PC-9 (cell line): ENCODE measurements around the gene FGFR3. TPM values are rescaled to one million over a fixed set of nuclear protein-coding genes. Genes with fewer than 3 reads are reported as not detected.

Experiments used
- BruUV-seq: library from RNA; stranded (reverse); fragments of 400-500 nt; replicated peaks from 2 replicates; lab custom pipeline; 2021; lab: Mats Ljungman, UMichigan
- CTCF ChIA-PET: fragments of 300-600 bp; sonication (Branson Sonifier 250); formaldehyde crosslinking; loops from one replicate; lab custom pipeline; 2022; ENCODE audit warnings: antibody characterized with exemption; lab: Charles Lee
- POLR2A ChIA-PET: fragments of 300-600 bp; sonication (Branson Sonifier 250); formaldehyde crosslinking; loops from one replicate; lab custom pipeline; 2022; ENCODE audit warnings: antibody characterized with exemption; ENCODE audit not compliant: unreplicated experiment; lab: Charles Lee
- DNase-seq, 2 experiments: peaks; one replicate each; pipeline versions ENCODE4 v3.0.0 to v3.0.0-alpha.2; 2015 to 2022; ENCODE audit warnings: mixed read lengths in 1 of 2
- H2AFZ ChIP-seq: fragments of 200-600 bp; sonication (generic); 2 replicates; pipeline ENCODE4 v1.8.1; 2017; ENCODE audit warnings: antibody characterized with exemption
- H3F3A ChIP-seq: fragments of 200-600 bp; sonication (generic); 2 replicates; pipeline ENCODE4 v1.8.1; 2017; ENCODE audit warnings: antibody characterized with exemption, mild to moderate bottlenecking, low read depth; ENCODE audit not compliant: insufficient read depth
- H3K27ac ChIP-seq: fragments of 200-600 bp; sonication (generic); 2 replicates; pipeline ENCODE4 v1.6.1; 2016; ENCODE audit warnings: mixed run types
- H3K27me3 ChIP-seq: fragments of 200-600 bp; sonication (generic); 2 replicates; pipeline ENCODE4 v1.6.1; 2016; ENCODE audit warnings: low read depth, mixed run types; ENCODE audit not compliant: insufficient read depth
- H3K36me3 ChIP-seq: fragments of 200-600 bp; sonication (generic); 2 replicates; pipeline ENCODE4 v1.6.1; 2016; ENCODE audit warnings: low read depth, mixed run types
- H3K4me1 ChIP-seq: fragments of 200-600 bp; sonication (generic); replicated peaks from 2 replicates; pipeline ENCODE4 v1.6.1; 2016; ENCODE audit warnings: mixed run types; ENCODE audit not compliant: insufficient read depth
- H3K4me2 ChIP-seq: fragments of 200-600 bp; sonication (generic); 2 replicates; pipeline ENCODE4 v1.6.1; 2017; ENCODE audit warnings: mixed run types
- H3K4me3 ChIP-seq: fragments of 200-600 bp; sonication (generic); 2 replicates; pipeline ENCODE4 v1.6.1; 2016; ENCODE audit warnings: mixed run types
- H3K79me2 ChIP-seq: fragments of 200-600 bp; sonication (generic); 2 replicates; pipeline ENCODE4 v1.6.1; 2017; ENCODE audit warnings: low read depth, mixed run types
- H3K9me2 ChIP-seq: fragments of 200-600 bp; sonication (generic); 2 replicates; pipeline ENCODE4 v1.8.1; 2017; ENCODE audit warnings: mild to moderate bottlenecking; ENCODE audit not compliant: insufficient read depth
- H3K9me3 ChIP-seq: fragments of 200-600 bp; sonication (generic); 2 replicates; pipeline ENCODE4 v1.8.1; 2016; ENCODE audit warnings: low read depth; ENCODE audit not compliant: insufficient read depth
- H4K20me1 ChIP-seq: fragments of 200-600 bp; sonication (generic); 2 replicates; pipeline ENCODE4 v1.8.1; 2017; ENCODE audit not compliant: insufficient read depth
- EZH2 ChIP-seq: fragments of 200-600 bp; sonication (generic); IDR thresholded peaks from 2 replicates; pipeline ENCODE4 v1.8.0; 2017; ENCODE audit warnings: antibody characterized with exemption, low read depth
- intact Hi-C: fragments of 100-400 bp; cut with micrococcal nuclease; formaldehyde crosslinking; loops from one replicate; pipeline ENCODE4 v1.10.0; 2022; ENCODE audit not compliant: unreplicated experiment
- total RNA-seq: library from RNA; stranded (reverse); gene quantifications from 2 replicates; pipeline ENCODE4 v1.2.3, GENCODE V29; 2021
- TF ChIP-seq, protein P1 (sequence below): fragments of 200-600 bp; sonication (generic); conservative IDR thresholded peaks from 2 replicates; pipeline ENCODE4 v1.6.1; 2017; ENCODE audit warnings: mixed run types, antibody characterized with exemption, mild to moderate bottlenecking, moderate library complexity

FGFR3 gene
- total RNA-seq, 1 experiment from 2014 or later, result 8.2 TPM

DNA sequence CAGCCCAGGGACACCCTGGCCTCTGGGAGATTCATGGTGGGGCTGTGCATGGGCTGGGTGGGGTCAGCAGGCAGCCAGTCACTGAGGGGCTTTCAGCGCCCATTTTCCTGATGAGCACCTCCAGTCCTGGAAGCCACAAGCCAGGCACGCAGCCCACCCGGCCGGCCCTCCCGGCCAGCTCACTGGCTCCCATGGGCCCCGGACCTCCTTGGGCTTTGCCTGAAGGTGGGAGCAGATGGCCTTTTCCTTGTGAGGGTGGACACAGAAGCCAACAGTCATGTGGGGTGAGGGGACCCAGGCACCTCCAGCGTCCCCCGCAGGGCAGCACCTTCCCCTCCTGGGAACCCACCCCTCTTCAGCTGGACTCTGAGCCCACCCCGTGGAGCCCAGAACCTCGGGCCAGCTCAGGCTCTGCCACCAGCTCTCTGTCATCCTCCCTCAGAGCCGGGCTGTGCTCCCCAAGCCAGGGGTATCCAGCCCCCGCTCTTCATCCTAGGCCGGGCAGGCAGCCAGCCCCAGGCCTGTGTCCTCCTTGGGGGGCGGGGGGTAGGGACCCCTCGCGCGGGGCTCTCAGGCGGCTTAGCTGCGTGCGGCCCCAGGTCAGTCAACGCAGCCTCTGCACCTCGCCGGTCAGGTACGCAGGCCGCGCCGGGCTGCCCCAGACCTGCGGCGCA is 798 bp upstream of the FGFR3 start:
- POLR2A ChIA-PET, result no interaction called here

DNA sequence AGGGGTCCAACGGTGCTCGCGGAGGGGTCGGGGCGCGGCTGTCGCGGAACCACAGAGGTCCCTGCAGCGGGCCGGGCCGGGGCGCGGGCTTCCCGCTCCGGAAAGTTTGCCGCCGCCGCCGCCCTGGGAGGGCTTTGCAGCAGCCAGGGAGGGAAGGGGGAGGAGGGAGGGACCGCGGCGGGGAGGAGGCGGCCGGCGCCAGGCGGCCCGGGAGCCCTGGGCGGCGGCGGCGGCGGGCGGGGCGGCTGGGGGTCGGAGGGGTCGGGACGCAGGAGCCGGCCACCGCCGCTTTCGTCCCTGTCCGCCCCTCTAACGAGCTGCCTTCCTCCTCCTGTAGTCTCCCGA is 375 bp downstream of the FGFR3 start:
- peak in 1 of 2 experiments; percentile 35 for DNase-seq
- ChIA-PET POLR2A (no interaction called here), CTCF (no interaction called here)
- H3K27me3 ChIP-seq, result peaks cover 32% of the 10 kb centered on the region
- no TSS peak for BruUV-seq
- H3K79me2 ChIP-seq, result no peaks in the 10 kb centered on the region
- H4K20me1 ChIP-seq, result peaks cover 3% of the 10 kb centered on the region; the same call in 1 of the 2 replicates
- H3K36me3 ChIP-seq, result no peaks in the 10 kb centered on the region
- no peak overlapping the region for H2AFZ ChIP-seq
- H3K4me1 ChIP-seq, result peaks cover 7% of the 10 kb centered on the region; the same call in 1 of the 2 replicates
- peak overlapping the region; percentile 72 for H3K4me2 ChIP-seq
- H3K9me2 ChIP-seq, result no peaks in the 10 kb centered on the region
- no peak overlapping the region for H3K27ac ChIP-seq
- peaks cover 21% of the 10 kb centered on the region; the same call in 1 of the 2 replicates for H3F3A ChIP-seq
- TF ChIP-seq EZH2, result no peak
- TF ChIP-seq, protein P1, sequence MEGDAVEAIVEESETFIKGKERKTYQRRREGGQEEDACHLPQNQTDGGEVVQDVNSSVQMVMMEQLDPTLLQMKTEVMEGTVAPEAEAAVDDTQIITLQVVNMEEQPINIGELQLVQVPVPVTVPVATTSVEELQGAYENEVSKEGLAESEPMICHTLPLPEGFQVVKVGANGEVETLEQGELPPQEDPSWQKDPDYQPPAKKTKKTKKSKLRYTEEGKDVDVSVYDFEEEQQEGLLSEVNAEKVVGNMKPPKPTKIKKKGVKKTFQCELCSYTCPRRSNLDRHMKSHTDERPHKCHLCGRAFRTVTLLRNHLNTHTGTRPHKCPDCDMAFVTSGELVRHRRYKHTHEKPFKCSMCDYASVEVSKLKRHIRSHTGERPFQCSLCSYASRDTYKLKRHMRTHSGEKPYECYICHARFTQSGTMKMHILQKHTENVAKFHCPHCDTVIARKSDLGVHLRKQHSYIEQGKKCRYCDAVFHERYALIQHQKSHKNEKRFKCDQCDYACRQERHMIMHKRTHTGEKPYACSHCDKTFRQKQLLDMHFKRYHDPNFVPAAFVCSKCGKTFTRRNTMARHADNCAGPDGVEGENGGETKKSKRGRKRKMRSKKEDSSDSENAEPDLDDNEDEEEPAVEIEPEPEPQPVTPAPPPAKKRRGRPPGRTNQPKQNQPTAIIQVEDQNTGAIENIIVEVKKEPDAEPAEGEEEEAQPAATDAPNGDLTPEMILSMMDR, result no peak
- intact Hi-C loops, result loop anchor here (5.0 kb wide), 1 partner anchor 41 kb away; no protein-coding TSS in a partner anchor
- H3K9me3 ChIP-seq, result no peaks in the 10 kb centered on the region
- peak overlapping the region; percentile 52; the same call in 1 of the 2 replicates for H3K4me3 ChIP-seq

More for the DNA sequence above, 798 bp upstream of the FGFR3 start:
- H3F3A ChIP-seq, result peaks cover 27% of the 10 kb centered on the region; the same call in 1 of the 2 replicates
- no peaks in the 10 kb centered on the region for H3K79me2 ChIP-seq
- H3K27me3 ChIP-seq, result peaks cover 31% of the 10 kb centered on the region
- no peak overlapping the region for H3K4me2 ChIP-seq
- DNase-seq, result no peak
- H2AFZ ChIP-seq, result no peak overlapping the region
- H3K4me3 ChIP-seq, result no peak overlapping the region
- TF ChIP-seq, protein P1, result no peak
- TF ChIP-seq EZH2, result no peak
- no peak overlapping the region for H3K27ac ChIP-seq
- no peaks in the 10 kb centered on the region for H3K9me2 ChIP-seq
- H3K9me3 ChIP-seq, result no peaks in the 10 kb centered on the region
- H3K36me3 ChIP-seq, result no peaks in the 10 kb centered on the region
- peaks cover 7% of the 10 kb centered on the region; the same call in 1 of the 2 replicates for H3K4me1 ChIP-seq
- BruUV-seq, result no TSS peak
- CTCF ChIA-PET, result interaction anchor here (0.5 kb wide), 1 partner anchor 162 kb away, joined by 4 read pairs; no protein-coding TSS in a partner anchor
- intact Hi-C loops, result loop anchor here (5.0 kb wide), 1 partner anchor 40 kb away; no protein-coding TSS in a partner anchor
- H4K20me1 ChIP-seq, result peaks cover 3% of the 10 kb centered on the region; the same call in 1 of the 2 replicates

DNA sequence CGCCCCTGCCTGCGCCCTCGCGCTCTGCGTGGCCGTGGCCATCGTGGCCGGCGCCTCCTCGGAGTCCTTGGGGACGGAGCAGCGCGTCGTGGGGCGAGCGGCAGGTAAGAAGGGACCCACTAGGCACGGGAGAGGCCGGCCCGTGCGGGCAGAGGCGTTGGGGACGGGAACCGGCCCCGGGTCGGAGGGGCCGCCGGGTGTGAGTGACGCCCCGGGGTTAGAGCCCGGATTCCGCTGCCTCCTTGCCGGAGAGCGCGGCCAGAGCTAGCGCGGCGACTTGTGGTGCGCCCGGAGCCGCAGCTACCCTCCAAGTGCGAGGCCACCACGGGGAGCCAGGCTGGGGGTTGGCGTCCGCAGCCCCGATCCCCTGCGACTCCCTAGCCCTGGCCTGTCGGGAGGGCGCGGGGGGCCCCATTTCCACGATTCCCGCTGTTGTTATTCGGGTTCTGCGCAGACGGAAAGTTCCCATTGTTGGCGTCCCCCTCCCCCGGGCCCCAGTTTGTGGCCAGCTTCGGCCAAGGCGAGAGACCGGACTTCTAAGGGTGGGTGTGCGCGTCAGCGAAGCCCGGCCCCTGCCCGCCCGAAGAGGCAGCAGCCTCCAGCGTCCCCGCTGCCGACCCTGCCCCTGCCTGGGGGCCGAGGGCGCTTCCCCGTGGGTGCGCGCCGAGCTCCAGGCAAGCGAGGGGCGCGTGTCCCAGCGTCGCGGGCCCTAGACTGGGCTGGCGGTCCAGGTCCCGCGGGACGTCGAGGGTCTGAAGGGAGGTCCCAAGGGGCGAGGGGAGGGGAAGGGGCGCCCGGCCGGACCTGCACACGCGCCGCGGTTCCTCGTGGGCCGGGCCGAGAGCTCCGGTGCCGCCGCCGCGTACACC is 1.1 kb downstream of the FGFR3 start:
- Histone ChIP-seq H4K20me1 (peaks cover 3% of the 10 kb centered on the region; the same call in 1 of the 2 replicates), H2AFZ (no peak overlapping the region; the same call in 1 of the 2 replicates), H3K9me3 (no peaks in the 10 kb centered on the region), H3K4me3 (no peak overlapping the region), H3F3A (peaks cover 21% of the 10 kb centered on the region; the same call in 1 of the 2 replicates), H3K4me2 (peak overlapping the region; percentile 68), H3K79me2 (no peaks in the 10 kb centered on the region), H3K4me1 (peaks cover 7% of the 10 kb centered on the region; the same call in 1 of the 2 replicates), H3K27me3 (peaks cover 34% of the 10 kb centered on the region), H3K27ac (no peak overlapping the region), H3K9me2 (no peaks in the 10 kb centered on the region), H3K36me3 (no peaks in the 10 kb centered on the region)
- CTCF ChIA-PET, result no interaction called here
- POLR2A ChIA-PET, result no interaction called here
- BruUV-seq, result no TSS peak
- DNase-seq, result peak in 1 of 2 experiments; percentile 26
- intact Hi-C loops, result loop anchor here (5.0 kb wide), 1 partner anchor 42 kb away; no protein-coding TSS in a partner anchor
- TF ChIP-seq EZH2, result peak; percentile 99
- TF ChIP-seq, protein P1, result no peak
